ENCODE data around the gene GRID1. TPM values are rescaled to one million over a fixed set of nuclear protein-coding genes. Genes with fewer than 3 reads are reported as not detected.
A peak's percentile ranks its signal among the peaks of the same experiment; 100 is the strongest.
"Not testable (repeated sequence)": the region's sequence is repeated elsewhere in the genome, so short reads cannot be mapped to it uniquely, and the experiment has no call there.

The GRID1 gene
- total RNA-seq, 4 donors from 2014 or later = 1.4 to 4.9 (median 2.0) TPM

DNA sequence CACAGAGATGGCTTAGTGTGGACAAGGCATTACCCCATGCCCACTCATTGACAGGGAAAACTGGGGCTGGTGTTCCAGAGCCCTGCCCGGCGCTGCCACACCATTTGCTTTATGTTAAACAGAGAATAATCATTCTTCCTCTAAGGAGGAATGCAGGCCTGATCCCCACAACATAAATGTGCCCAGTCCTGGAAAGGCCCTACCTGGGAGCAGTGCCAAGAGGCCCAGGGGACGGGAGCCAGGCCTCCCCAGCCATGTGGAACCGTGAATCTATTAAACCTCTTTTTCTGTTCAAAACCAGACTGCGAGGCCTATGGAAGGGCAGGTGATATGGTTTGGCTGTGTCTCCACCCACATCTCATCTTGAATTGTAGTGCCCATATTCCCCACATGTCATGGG lies 264.1 kb downstream of the GRID1 start:
- DNase-seq (ENCODE audit: low spot score in 2 of 2) = peak in 1 of 2 donors; percentile 36
- intact Hi-C loops (cut with DNase I; ENCODE audit: low total_unique reads) = no loop called here
- WGBS, 2 donors = 83 to 85% methylated on average over 5 of the region's 5 CpGs
- TF ChIP-seq POLR2A (IDR thresholded peaks at IDR 0.05) = no peak
- TF ChIP-seq, protein P1, sequence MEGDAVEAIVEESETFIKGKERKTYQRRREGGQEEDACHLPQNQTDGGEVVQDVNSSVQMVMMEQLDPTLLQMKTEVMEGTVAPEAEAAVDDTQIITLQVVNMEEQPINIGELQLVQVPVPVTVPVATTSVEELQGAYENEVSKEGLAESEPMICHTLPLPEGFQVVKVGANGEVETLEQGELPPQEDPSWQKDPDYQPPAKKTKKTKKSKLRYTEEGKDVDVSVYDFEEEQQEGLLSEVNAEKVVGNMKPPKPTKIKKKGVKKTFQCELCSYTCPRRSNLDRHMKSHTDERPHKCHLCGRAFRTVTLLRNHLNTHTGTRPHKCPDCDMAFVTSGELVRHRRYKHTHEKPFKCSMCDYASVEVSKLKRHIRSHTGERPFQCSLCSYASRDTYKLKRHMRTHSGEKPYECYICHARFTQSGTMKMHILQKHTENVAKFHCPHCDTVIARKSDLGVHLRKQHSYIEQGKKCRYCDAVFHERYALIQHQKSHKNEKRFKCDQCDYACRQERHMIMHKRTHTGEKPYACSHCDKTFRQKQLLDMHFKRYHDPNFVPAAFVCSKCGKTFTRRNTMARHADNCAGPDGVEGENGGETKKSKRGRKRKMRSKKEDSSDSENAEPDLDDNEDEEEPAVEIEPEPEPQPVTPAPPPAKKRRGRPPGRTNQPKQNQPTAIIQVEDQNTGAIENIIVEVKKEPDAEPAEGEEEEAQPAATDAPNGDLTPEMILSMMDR (IDR thresholded peaks at IDR 0.05) = no peak
- H3K4me3 ChIP-seq (ENCODE audit: low read depth, poor library complexity, severe bottlenecking) = no peak overlapping the region

GRCh38 chr10:86102031-86102430 lies 264.6 kb downstream of the GRID1 start:
- no peak for TF ChIP-seq POLR2A (IDR thresholded peaks at IDR 0.05)
- TF ChIP-seq, protein P1 (IDR thresholded peaks at IDR 0.05) = no peak
- 87 to 92% methylated on average over 2 of the region's 2 CpGs for WGBS, 2 donors
- H3K4me3 ChIP-seq (ENCODE audit: low read depth, poor library complexity, severe bottlenecking) = no peak overlapping the region
- peak in 1 of 2 donors; percentile 25 for DNase-seq (ENCODE audit: low spot score in 2 of 2)
- intact Hi-C loops (cut with DNase I; ENCODE audit: low total_unique reads) = no loop called here

DNA sequence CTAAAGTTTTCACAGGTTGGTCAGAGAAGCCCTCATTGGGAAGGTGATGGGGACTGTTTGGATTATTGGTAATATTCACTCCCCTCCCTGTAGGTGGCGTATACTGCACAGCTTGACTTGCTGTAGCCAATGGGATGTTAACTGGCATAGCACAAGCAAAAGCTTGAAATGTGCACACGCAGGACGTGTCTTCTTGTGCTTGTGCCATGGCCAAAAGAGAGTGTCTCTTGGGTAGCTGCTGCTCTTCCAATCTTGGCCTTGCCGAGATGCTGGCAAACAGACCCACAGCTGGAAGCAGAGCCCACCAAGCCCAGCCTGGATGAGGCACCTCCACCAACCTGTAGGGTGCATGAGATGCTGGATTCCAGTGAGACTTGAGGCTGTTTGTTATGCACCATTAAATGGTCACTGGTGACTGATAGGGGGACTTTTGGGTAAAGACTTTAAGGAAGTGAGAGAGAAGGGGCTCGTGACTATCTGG lies 266.0 kb downstream of the GRID1 start:
- no peak overlapping the region for H3K4me3 ChIP-seq (ENCODE audit: low read depth, poor library complexity, severe bottlenecking)
- TF ChIP-seq POLR2A (IDR thresholded peaks at IDR 0.05) = no peak
- TF ChIP-seq, protein P1 (IDR thresholded peaks at IDR 0.05) = no peak
- WGBS, 2 donors = 58 to 59% methylated on average over 5 of the region's 5 CpGs
- peak in 1 of 2 donors; percentile 49 for DNase-seq (ENCODE audit: low spot score in 2 of 2)
- intact Hi-C loops (cut with DNase I; ENCODE audit: low total_unique reads) = no loop called here

GRCh38 chr10:86099542-86100334 lies 266.9 kb downstream of the GRID1 start:
- WGBS, 2 donors = 94 to 96% methylated on average over 3 of the region's 3 CpGs
- DNase-seq (ENCODE audit: low spot score in 2 of 2) = peak in 1 of 2 donors; percentile 79
- TF ChIP-seq, protein P1 (IDR thresholded peaks at IDR 0.05) = no peak
- no peak for TF ChIP-seq POLR2A (IDR thresholded peaks at IDR 0.05)
- intact Hi-C loops (cut with DNase I; ENCODE audit: low total_unique reads) = no loop called here
- H3K4me3 ChIP-seq (ENCODE audit: low read depth, poor library complexity, severe bottlenecking) = no peak overlapping the region

DNA sequence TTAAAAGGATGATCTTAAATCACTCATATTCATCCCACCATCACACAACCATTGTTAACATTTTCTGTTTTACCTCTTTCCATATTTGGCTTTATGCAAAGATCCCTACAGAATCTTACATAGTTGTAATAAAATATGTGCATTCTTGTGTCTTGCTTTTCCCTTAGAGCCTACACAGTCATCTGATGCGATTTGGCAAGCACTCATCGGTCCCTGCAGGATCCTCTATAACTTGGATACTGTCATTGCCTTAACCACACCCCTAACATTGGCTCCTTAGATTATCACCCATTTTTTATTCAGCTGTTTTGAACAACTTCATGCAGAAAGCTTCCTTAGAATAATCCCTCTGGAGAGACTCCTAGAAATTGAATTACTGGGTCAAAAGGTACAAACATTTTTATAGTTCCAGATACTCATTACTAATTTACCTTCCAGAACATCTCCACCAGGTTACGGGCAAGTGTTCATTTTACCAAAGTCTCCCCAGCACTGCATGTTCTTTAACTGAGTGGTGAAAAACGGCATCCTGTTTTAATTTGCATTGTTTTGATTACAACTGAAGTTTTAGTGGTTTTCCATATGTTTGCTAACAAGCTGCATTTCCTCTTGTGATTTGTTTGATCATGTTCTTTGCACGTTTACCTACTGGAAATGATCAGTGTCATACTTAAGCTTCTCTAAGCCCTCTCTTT lies 268.3 kb downstream of the GRID1 start:
- 34 to 43% methylated on average over 5 of the region's 5 CpGs for whole genome bisulfite sequencing, 2 donors
- no peak overlapping the region for H3K4me3 ChIP-seq (ENCODE audit: low read depth, poor library complexity, severe bottlenecking)
- intact Hi-C loops (cut with DNase I; ENCODE audit: low total_unique reads) = no loop called here
- no peak for TF ChIP-seq POLR2A (IDR thresholded peaks at IDR 0.05)
- TF ChIP-seq, protein P1 (IDR thresholded peaks at IDR 0.05) = no peak
- no peak for DNase-seq (ENCODE audit: low spot score in 2 of 2)

DNA sequence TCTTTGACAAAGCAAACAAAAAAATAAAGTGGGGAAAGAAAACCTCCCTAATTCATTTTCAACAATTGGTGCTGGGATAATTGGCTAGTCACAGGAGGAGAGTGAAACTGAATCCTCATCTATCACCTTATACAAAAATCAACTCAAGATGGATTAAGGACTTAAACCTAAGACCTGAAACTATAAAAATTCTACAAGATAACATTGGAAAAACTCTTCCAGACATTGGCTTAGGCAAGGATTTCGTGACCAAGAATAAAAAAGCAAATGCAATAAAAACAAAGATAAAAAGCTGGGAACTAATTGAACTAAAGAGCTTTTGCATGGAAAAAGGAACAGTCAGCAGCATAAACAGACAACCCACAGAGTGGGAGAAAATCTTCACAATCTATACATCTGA lies 271.5 kb downstream of the GRID1 start:
- 66 to 84% methylated on average over 1 of the region's 1 CpG for WGBS, 2 donors
- DNase-seq (ENCODE audit: low spot score in 2 of 2); intact Hi-C loops (cut with DNase I; ENCODE audit: low total_unique reads); H3K4me3 ChIP-seq (ENCODE audit: low read depth, poor library complexity, severe bottlenecking): not testable (repeated sequence)

- WGBS, 2 donors = 90% methylated on average over 1 of the region's 1 CpG
- H3K4me3 ChIP-seq (ENCODE audit: low read depth, poor library complexity, severe bottlenecking); intact Hi-C loops (cut with DNase I; ENCODE audit: low total_unique reads); DNase-seq (ENCODE audit: low spot score in 2 of 2): not testable (repeated sequence)
Observed at GRCh38 chr10:86092311-86092710, 274.3 kb downstream of the GRID1 start.

All from lower leg skin (tissue), 4 donors.